Esophagus muscularis mucosa (tissue), 4 donors: ENCODE data around the gene BDKRB1. TPM values are rescaled to one million over a fixed set of nuclear protein-coding genes. Genes with fewer than 3 reads are reported as not detected.

Experiments used
- DNase-seq: peaks from one replicate; pipeline ENCODE4 v3.0.0-alpha.2; 2017; ENCODE audit errors: extremely low spot score
- H3K27ac ChIP-seq, 4 donors: fragments of 200-600 bp; sonication (generic); replicated peaks in 1 of 4; 1 replicate in 3 of 4; 2 replicates in 1 of 4; pipeline ENCODE4 v1.5.1; 2016 to 2019; ENCODE audit warnings: mild to moderate bottlenecking in 1 of 4
- H3K27me3 ChIP-seq, 4 donors: fragments of 200-600 bp; sonication (generic); one replicate each; pipeline versions ENCODE4 v1.5.1 to v1.6.0; 2016 to 2019
- H3K36me3 ChIP-seq, 4 donors: fragments of 200-600 bp; sonication (generic); one replicate each; pipeline ENCODE4 v1.5.1; 2016 to 2019
- H3K4me1 ChIP-seq, 4 donors: fragments of 200-600 bp; sonication (generic); one replicate each; pipeline ENCODE4 v1.5.1; 2016 to 2019
- H3K4me3 ChIP-seq, 4 donors: fragments of 200-600 bp; sonication (generic); 1 replicate in 2 of 4; 2 replicates in 2 of 4; pipeline ENCODE4 v1.5.1; 2016 to 2019; ENCODE audit warnings: mild to moderate bottlenecking in 4 of 4, moderate library complexity in 1 of 4
- H3K9me3 ChIP-seq, 4 donors: fragments of 200-600 bp; sonication (generic); 1 replicate in 3 of 4; 2 replicates in 1 of 4; pipeline ENCODE4 v1.5.1; 2016 to 2019
- CTCF ChIP-seq, 3 experiments: fragments of 200-600 bp in 2 of 3; fragments of 450-650 bp in 1 of 3; sonication (generic) in 2 of 3; IDR thresholded peaks; one replicate each; pipeline ENCODE4 v1.5.1; 2017 to 2019; ENCODE audit warnings: antibody characterized with exemption in 3 of 3, mild to moderate bottlenecking in 2 of 3, moderate library complexity in 1 of 3
- EP300 ChIP-seq: sonication (generic); formaldehyde crosslinking; IDR thresholded peaks from one replicate; pipeline ENCODE4 v1.6.1; 2017; ENCODE audit warnings: antibody characterized with exemption
- POLR2A ChIP-seq: fragments of 450-650 bp; IDR thresholded peaks from one replicate; pipeline ENCODE4 v1.6.1; 2017; ENCODE audit warnings: antibody characterized with exemption, moderate library complexity, mild to moderate bottlenecking, low read depth
- POLR2AphosphoS5 ChIP-seq, 2 donors: sonication (generic); formaldehyde crosslinking; IDR thresholded peaks; one replicate each; pipeline ENCODE4 v1.6.1; 2017; ENCODE audit warnings: antibody characterized with exemption in 2 of 2
- WGBS: methylation state at CpG from one replicate; pipeline ENCODE4 v1.1.5; 2018; 5-methylcytosine and 5-hydroxymethylcytosine counted together
- intact Hi-C: fragments of 100-400 bp; cut with DNase I; formaldehyde crosslinking; loops from one replicate; pipeline ENCODE4 v1.15.1; 2023
- small RNA-seq, 3 donors: library from RNA; depleted of rRNA; stranded (forward); fragments of <200 nt; gene quantifications; one replicate each; pipeline ENCODE3, GENCODE V24; 2016
- total RNA-seq, 4 donors: library from RNA; depleted of rRNA; stranded (reverse); fragments of >200 nt; gene quantifications; one replicate each; pipeline versions ENCODE4 v1.1.0 to v1.2.1, GENCODE V29; 2016

Gene BDKRB1
- total RNA-seq, 4 donors from 2014 or later: 0.39 to 7.0 (median 1.4) TPM

GRCh38 chr14:96309896-96310330, 53.9 kb downstream of the BDKRB1 start:
- H3K27ac ChIP-seq: no peak overlapping the region
- H3K9me3 ChIP-seq: no peaks in the 10 kb centered on the region
- no peak for DNase-seq
- H3K4me3 ChIP-seq: no peak overlapping the region
- H3K27me3 ChIP-seq: no peaks in the 10 kb centered on the region
- intact Hi-C loops: loop anchor here (10.0 kb wide), 1 partner anchor 235 kb away; no protein-coding TSS in a partner anchor
- 74% methylated on average over 5 of the region's 5 CpGs for WGBS
- H3K4me1 ChIP-seq: no peaks in the 10 kb centered on the region
- TF ChIP-seq EP300: no peak
- no peak for TF ChIP-seq POLR2AphosphoS5 (IDR thresholded peaks at IDR 0.05)
- peaks cover 32 to 97% (median 82%) of the 10 kb centered on the region in 4 donors for H3K36me3 ChIP-seq

DNA sequence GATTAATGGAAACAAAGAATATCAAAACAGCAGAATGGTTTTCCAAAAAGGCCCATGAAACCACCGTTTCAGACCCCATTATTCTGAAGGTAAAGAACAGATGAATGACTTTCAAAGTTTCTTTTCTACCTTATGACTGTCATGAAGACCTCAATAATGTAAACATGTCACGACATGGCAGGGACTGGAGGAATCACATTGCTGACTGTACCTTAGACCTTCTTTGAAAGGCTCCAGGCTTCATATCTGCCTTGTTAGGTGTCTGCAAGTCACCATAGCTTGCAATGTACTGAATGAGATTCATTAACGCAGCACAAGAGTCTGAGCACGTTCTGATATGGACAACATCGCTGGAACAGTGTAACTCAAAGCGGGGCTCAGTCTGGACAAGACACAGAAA, 54.9 kb downstream of the BDKRB1 start:
- Histone ChIP-seq H3K27ac (no peak overlapping the region), H3K9me3 (no peaks in the 10 kb centered on the region), H3K4me3 (no peak overlapping the region), H3K27me3 (no peaks in the 10 kb centered on the region), H3K36me3 (peaks cover 39 to 97% (median 81%) of the 10 kb centered on the region in 4 donors), H3K4me1 (no peaks in the 10 kb centered on the region)
- 87% methylated on average over 6 of the region's 6 CpGs for WGBS
- intact Hi-C loops: loop anchor here (10.0 kb wide), 1 partner anchor 234 kb away; no protein-coding TSS in a partner anchor
- no peak for DNase-seq
- TF ChIP-seq CTCF (IDR thresholded peaks at IDR 0.05) (no peak), EP300 (no peak), POLR2AphosphoS5 (IDR thresholded peaks at IDR 0.05) (no peak), POLR2A (no peak)

Small RNAs within 50 kb of the gene (small RNA-seq; reads per million reads assigned to genes)
- 0 reads per million in 3 donors for gene CKS1BP1

Other genes starting within 250 kb of the BDKRB1 start
- 10 to 100 TPM; 28.3 to 78.3 (median 59.2) TPM for gene C14orf132, start 216.8 kb upstream of the BDKRB1 start, total RNA-seq
- gene BDKRB2, start 51.4 kb upstream of the BDKRB1 start, total RNA-seq: 10 to 100 TPM in 2 of 4 donors, 1 to 10 TPM in 2; 5.8 to 16.1 (median 10.0) TPM
- gene ATG2B, start 107.1 kb downstream of the BDKRB1 start, total RNA-seq: 10 to 100 TPM; 18.2 to 26.6 (median 23.1) TPM
- gene GSKIP, start 107.3 kb downstream of the BDKRB1 start, total RNA-seq: 10 to 100 TPM; 10.4 to 22.0 (median 13.1) TPM
- gene AK7, start 135.9 kb downstream of the BDKRB1 start, total RNA-seq: 1 to 10 TPM in 2 of 4 donors, under 1 TPM in 2; 0.42 to 3.6 (median 1.8) TPM
- gene PAPOLA, start 246.2 kb downstream of the BDKRB1 start, total RNA-seq: 100 to 1,000 TPM; 105 to 155 (median 116) TPM